HCT116 (cell line): ENCODE results near the gene TAF10. TPM values are rescaled to one million over a fixed set of nuclear protein-coding genes. Genes with fewer than 3 reads are reported as not detected.

ENCODE experiments used
- ATAC-seq: fragments of 200-7000 bp; cut with Tn5 transposase; 2 replicates; pipeline ENCODE4 v1.9.1; 2020; ENCODE audit warnings: mild to moderate bottlenecking, moderate library complexity
- BruUV-seq: library from RNA; stranded (reverse); fragments of 400-500 nt; replicated peaks from 2 replicates; lab custom pipeline; 2021; lab: Mats Ljungman, UMichigan
- CTCF ChIA-PET: fragments of 300-600 bp; sonication (Branson Sonifier 250); formaldehyde crosslinking; loops from one replicate; lab custom pipeline; 2021; ENCODE audit warnings: antibody characterized with exemption; lab: Charles Lee
- POLR2A ChIA-PET: fragments of 300-600, 350-600 bp; sonication (Branson Sonifier 250); formaldehyde crosslinking; loops from one replicate; lab custom pipeline; 2021; ENCODE audit warnings: antibody characterized with exemption; lab: Charles Lee
- RAD21 ChIA-PET, 2 experiments: fragments of 300-600 bp; sonication (Branson Sonifier 250); formaldehyde crosslinking; loops; one replicate each; lab custom pipeline; 2023; ENCODE audit warnings: low total read pairs in 2 of 2; ENCODE audit not compliant: uncharacterized antibody in 2 of 2, unreplicated experiment in 2 of 2, low non-redundant PET in 1 of 2; lab: Charles Lee
- DNase-seq: peaks from one replicate; pipeline ENCODE4 v3.0.0-alpha.2; 2010; ENCODE audit warnings: low read depth, low spot score
- H2AFZ ChIP-seq: fragments of 200-600 bp; shearing (Covaris generic), sonication (generic); 2 replicates; pipeline ENCODE4 v1.6.1; 2017; ENCODE audit warnings: low read depth, mixed run types, mixed read lengths, antibody characterized with exemption, low read length; ENCODE audit not compliant: poor library complexity, severe bottlenecking
- H3K27ac ChIP-seq: 2 replicates; pipeline ENCODE4 v1.5.1; 2012; ENCODE audit warnings: low read depth, low read length
- H3K27me3 ChIP-seq: fragments of 200-600 bp; sonication (generic); 2 replicates; pipeline ENCODE4 v1.6.1; 2016; ENCODE audit warnings: mixed run types, low read length, mixed read lengths; ENCODE audit not compliant: insufficient read depth
- H3K36me3 ChIP-seq, 2 experiments: fragments of 200-500 bp in 1 of 2; fragments of 200-600 bp in 1 of 2; sonication (Bioruptor generic) in 1 of 2; sonication (generic) in 1 of 2; 2 replicates each; pipeline versions ENCODE4 v1.5.1 to v1.6.1; 2014 to 2016; ENCODE audit warnings: low read length in 2 of 2, inconsistent platforms in 1 of 2, mixed read lengths in 1 of 2, mixed run types in 1 of 2; ENCODE audit not compliant: insufficient read depth in 2 of 2, control insufficient read depth in 1 of 2
- H3K4me1 ChIP-seq, 2 experiments: fragments of 200-600 bp in 1 of 2; sonication (generic) in 1 of 2; 2 replicates each; pipeline versions ENCODE4 v1.5.1 to v1.6.1; 2012 to 2017; ENCODE audit warnings: low read length in 2 of 2, inconsistent platforms in 1 of 2, mild to moderate bottlenecking in 1 of 2, mixed read lengths in 1 of 2, mixed run types in 1 of 2, moderate library complexity in 1 of 2; ENCODE audit not compliant: insufficient read depth in 2 of 2, control insufficient read depth in 1 of 2
- H3K4me2 ChIP-seq: fragments of 200-600 bp; sonication (generic); 2 replicates; pipeline ENCODE4 v1.6.1; 2017; ENCODE audit warnings: mixed run types, low read length, mixed read lengths
- H3K4me3 ChIP-seq, 2 experiments: fragments of 200-600 bp in 1 of 2; sonication (generic) in 1 of 2; replicated peaks in 1 of 2; 2 replicates each; pipeline ENCODE4 v1.5.1; 2011 to 2016; ENCODE audit warnings: low read length in 2 of 2, control low read depth in 1 of 2, low read depth in 1 of 2, mild to moderate bottlenecking in 1 of 2, mixed read lengths in 1 of 2, mixed run types in 1 of 2
- H3K79me2 ChIP-seq: fragments of 200-600 bp; sonication (generic); 2 replicates; pipeline ENCODE4 v1.6.1; 2017; ENCODE audit warnings: mild to moderate bottlenecking, mixed run types, low read length, moderate library complexity, mixed read lengths; ENCODE audit not compliant: insufficient read depth
- H3K9ac ChIP-seq: fragments of 200-600 bp; sonication (generic); 2 replicates; pipeline ENCODE4 v1.6.1; 2016; ENCODE audit warnings: low read length, mixed read lengths
- H3K9me2 ChIP-seq: fragments of 200-600 bp; sonication (generic), shearing (Covaris generic); 2 replicates; pipeline ENCODE4 v1.6.1; 2017; ENCODE audit warnings: mixed run types, mild to moderate bottlenecking, moderate library complexity; ENCODE audit not compliant: insufficient read depth
- H3K9me3 ChIP-seq, 2 experiments: fragments of 200-500 bp in 1 of 2; fragments of 200-600 bp in 1 of 2; sonication (Bioruptor generic) in 1 of 2; sonication (generic) in 1 of 2; 2 replicates each; pipeline ENCODE4 v1.6.1; 2014 to 2017; ENCODE audit warnings: low read length in 2 of 2, mixed read lengths in 2 of 2, inconsistent platforms in 1 of 2, low read depth in 1 of 2, mild to moderate bottlenecking in 1 of 2, mixed run types in 1 of 2, moderate library complexity in 1 of 2; ENCODE audit not compliant: control insufficient read depth in 1 of 2, insufficient read depth in 1 of 2
- H4K20me1 ChIP-seq: fragments of 200-600 bp; sonication (generic), shearing (Covaris generic); 2 replicates; pipeline ENCODE4 v1.6.1; 2017; ENCODE audit warnings: mixed run types, mild to moderate bottlenecking, moderate library complexity; ENCODE audit not compliant: insufficient read depth
- FOSL1 ChIP-seq: IDR thresholded peaks from 2 replicates; pipeline ENCODE4 v1.6.1; 2012; ENCODE audit warnings: low read depth
- SP1 ChIP-seq: IDR thresholded peaks from 2 replicates; pipeline ENCODE4 v1.6.1; 2012; ENCODE audit warnings: low read depth
- SRF ChIP-seq: IDR thresholded peaks from 2 replicates; pipeline ENCODE4 v1.6.1; 2012; ENCODE audit warnings: low read depth
- ZFX ChIP-seq: fragments of 450-650 bp; IDR thresholded peaks from 2 replicates; pipeline ENCODE4 v1.6.1; 2017
- ZNF274 ChIP-seq: fragments of 200-500 bp; sonication (Bioruptor generic); IDR thresholded peaks from 2 replicates; pipeline ENCODE4 v1.6.1; 2014; ENCODE audit warnings: mild to moderate bottlenecking, low read depth, low read length, inconsistent platforms
- intact Hi-C: fragments of 100-400 bp; cut with micrococcal nuclease; formaldehyde crosslinking; loops from 2 replicates; pipeline ENCODE4 v1.10.0; 2022
- total RNA-seq: library from RNA; stranded (reverse); gene quantifications from one replicate; pipeline ENCODE4 v1.2.1, GENCODE V29; 2021; ENCODE audit not compliant: unreplicated experiment
- TF ChIP-seq, protein P1 (sequence below), 3 experiments: fragments of 200-600 bp in 1 of 3; sonication (generic) in 1 of 3; IDR thresholded peaks in 2 of 3; conservative IDR thresholded peaks in 1 of 3; 2 replicates each; pipeline ENCODE4 v1.5.1; 2012 to 2017; ENCODE audit warnings: low read depth in 2 of 3, low read length in 2 of 3, antibody characterized with exemption in 1 of 3, borderline replicate concordance in 1 of 3, control low read depth in 1 of 3, mild to moderate bottlenecking in 1 of 3, mixed read lengths in 1 of 3, mixed run types in 1 of 3, moderate library complexity in 1 of 3; ENCODE audit not compliant: insufficient read depth in 1 of 3

Gene TAF10
- total RNA-seq, 1 experiment from 2014 or later, result 151 TPM

- intact Hi-C loops, result no loop called here
- no peaks in the 10 kb centered on the region for H3K79me2 ChIP-seq
- no peak for DNase-seq
- no peak overlapping the region for H3K9ac ChIP-seq
- no peak for ATAC-seq
- no peaks in the 10 kb centered on the region for H3K36me3 ChIP-seq
- no TSS peak for BruUV-seq
- no peak overlapping the region for H3K4me2 ChIP-seq
- no peaks in the 10 kb centered on the region for H3K9me3 ChIP-seq
- POLR2A ChIA-PET, result no interaction called here
- H3K4me1 ChIP-seq, result no peaks in the 10 kb centered on the region
- RAD21 ChIA-PET, result no interaction called here
- no peak overlapping the region for H3K4me3 ChIP-seq
- no peaks in the 10 kb centered on the region for H3K9me2 ChIP-seq
- no peaks in the 10 kb centered on the region for H4K20me1 ChIP-seq
- no peak overlapping the region for H3K27ac ChIP-seq
- H3K27me3 ChIP-seq, result no peaks in the 10 kb centered on the region
- H2AFZ ChIP-seq, result no peak overlapping the region
- no peak for TF ChIP-seq SP1
- TF ChIP-seq FOSL1, result no peak
- no peak for TF ChIP-seq SRF
- CTCF ChIA-PET, result no interaction called here
These were observed 42.3 kb downstream of the TAF10 start for GRCh38 chr11:6569706-6570105.

DNA sequence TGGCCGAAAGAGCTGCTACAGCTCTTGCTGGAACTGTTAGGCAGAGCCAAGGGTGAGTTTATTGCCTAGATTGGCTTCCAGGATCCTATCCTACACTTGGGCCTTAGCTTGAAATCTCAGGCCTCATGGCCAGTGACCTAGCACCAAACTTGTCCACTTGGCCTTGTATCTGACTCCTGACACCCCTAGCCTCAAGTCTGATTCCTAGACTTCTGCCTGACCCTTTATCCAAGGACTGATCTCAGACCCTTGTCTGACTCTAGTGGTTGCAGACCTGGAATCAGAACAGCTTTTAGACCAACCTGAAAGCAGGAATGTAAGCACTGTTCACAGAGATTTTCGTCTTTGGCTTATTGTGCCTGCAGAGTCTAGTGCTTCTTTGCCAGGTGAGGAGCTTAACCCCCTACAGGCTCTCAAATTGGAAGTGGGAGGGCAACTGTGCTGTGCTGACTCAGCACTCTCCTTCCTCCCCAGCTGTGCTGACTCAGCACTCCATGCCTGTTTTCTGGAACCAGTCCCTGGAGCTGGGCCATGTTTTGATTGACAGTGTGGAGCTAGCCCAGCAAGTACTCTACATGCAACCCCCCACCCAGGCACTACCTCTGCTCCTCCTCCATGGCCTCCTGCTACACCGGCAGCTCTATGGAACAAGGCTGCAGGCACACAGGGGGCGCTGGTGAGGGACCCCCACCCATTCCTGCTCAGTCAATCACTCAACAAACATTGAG is 43.7 kb downstream of the TAF10 start:
- Histone ChIP-seq H3K4me1 (peaks cover 0 to 1% of the 10 kb centered on the region in 2 experiments; a peak in 1 of 4 replicates), H3K79me2 (no peaks in the 10 kb centered on the region), H3K9ac (no peak overlapping the region), H3K9me2 (no peaks in the 10 kb centered on the region), H2AFZ (no peak overlapping the region), H3K27me3 (no peaks in the 10 kb centered on the region), H3K4me2 (no peak overlapping the region), H3K27ac (no peak overlapping the region), H4K20me1 (no peaks in the 10 kb centered on the region), H3K9me3 (no peaks in the 10 kb centered on the region), H3K36me3 (no peaks in the 10 kb centered on the region), H3K4me3 (no peak overlapping the region)
- CTCF ChIA-PET, result no interaction called here
- ATAC-seq (peak; percentile 30; the same call in 1 of the 2 replicates), DNase-seq (no peak)
- intact Hi-C loops, result no loop called here
- BruUV-seq, result no TSS peak
- TF ChIP-seq, protein P1, sequence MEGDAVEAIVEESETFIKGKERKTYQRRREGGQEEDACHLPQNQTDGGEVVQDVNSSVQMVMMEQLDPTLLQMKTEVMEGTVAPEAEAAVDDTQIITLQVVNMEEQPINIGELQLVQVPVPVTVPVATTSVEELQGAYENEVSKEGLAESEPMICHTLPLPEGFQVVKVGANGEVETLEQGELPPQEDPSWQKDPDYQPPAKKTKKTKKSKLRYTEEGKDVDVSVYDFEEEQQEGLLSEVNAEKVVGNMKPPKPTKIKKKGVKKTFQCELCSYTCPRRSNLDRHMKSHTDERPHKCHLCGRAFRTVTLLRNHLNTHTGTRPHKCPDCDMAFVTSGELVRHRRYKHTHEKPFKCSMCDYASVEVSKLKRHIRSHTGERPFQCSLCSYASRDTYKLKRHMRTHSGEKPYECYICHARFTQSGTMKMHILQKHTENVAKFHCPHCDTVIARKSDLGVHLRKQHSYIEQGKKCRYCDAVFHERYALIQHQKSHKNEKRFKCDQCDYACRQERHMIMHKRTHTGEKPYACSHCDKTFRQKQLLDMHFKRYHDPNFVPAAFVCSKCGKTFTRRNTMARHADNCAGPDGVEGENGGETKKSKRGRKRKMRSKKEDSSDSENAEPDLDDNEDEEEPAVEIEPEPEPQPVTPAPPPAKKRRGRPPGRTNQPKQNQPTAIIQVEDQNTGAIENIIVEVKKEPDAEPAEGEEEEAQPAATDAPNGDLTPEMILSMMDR (IDR thresholded peaks at IDR 0.05 in 2 of 3, conservative IDR thresholded peaks at IDR 0.05 in 1 of 3; ENCODE audit: borderline replicate concordance in 1 of 3, insufficient read depth in 1 of 3, low read depth in 2 of 3, low read length in 2 of 3), result peak in 1 of 3 experiments; percentile 16; a peak in 1 of 6 replicates
- no peak for TF ChIP-seq ZFX
- TF ChIP-seq ZNF274, result no peak
- POLR2A ChIA-PET, result no interaction called here
- RAD21 ChIA-PET, result no interaction called here
